ENCODE results near the gene SEMA3F. TPM values are rescaled to one million over a fixed set of nuclear protein-coding genes. Genes with fewer than 3 reads are reported as not detected.

SEMA3F gene
- total and polyA plus RNA-seq, 10 of the 15 experiments (the other 5 are each of a cell fraction or from before 2014, with no cell fraction given), result 0.08 to 0.28 (median 0.12) TPM; not detected in 6

GRCh38 chr3:50174517-50174895 is 19.4 kb downstream of the SEMA3F start (continued):
- TF ChIP-seq E4F1 (IDR thresholded peaks at IDR 0.05; ENCODE audit: borderline replicate concordance, partially characterized antibody), result no peak
- TF ChIP-seq SIN3A (IDR thresholded peaks at IDR 0.05; ENCODE audit: low read depth, low read length), result no peak
- TF ChIP-seq ATF7 (IDR thresholded peaks at IDR 0.05; ENCODE audit: low read depth), result no peak
- no peak for TF ChIP-seq NBN (IDR thresholded peaks at IDR 0.05)
- TF ChIP-seq EED (IDR thresholded peaks at IDR 0.05; ENCODE audit: low read depth), result no peak
- no peak for TF ChIP-seq KAT2A (conservative IDR thresholded peaks at IDR 0.05; ENCODE audit: control insufficient read depth, low read depth, low read length)
- no peak for TF ChIP-seq TAF1 (IDR thresholded peaks at IDR 0.05; ENCODE audit: borderline replicate concordance, low read depth, low read length)
- no peak for TF ChIP-seq CUX1 (IDR thresholded peaks at IDR 0.05; ENCODE audit: insufficient replicate concordance, low read depth, low read length)
